A673 (cell line): ENCODE data around the gene CLSTN2.

Experiments
- EZH2 ChIP-seq: fragments of 200-600 bp; sonication (generic); IDR thresholded peaks from 2 replicates; pipeline ENCODE4 v1.6.1; 2017; ENCODE audit warnings: borderline replicate concordance, low read depth, mild to moderate bottlenecking, mixed read lengths, antibody characterized with exemption, low read length; ENCODE audit not compliant: poor library complexity, severe bottlenecking
- TF ChIP-seq, protein P1 (sequence below): fragments of 300-800, 200-600 bp; sonication (generic); conservative IDR thresholded peaks from 2 replicates; pipeline ENCODE4 v1.5.1; 2017; ENCODE audit warnings: low read depth, mild to moderate bottlenecking, antibody characterized with exemption, low read length, moderate library complexity, mixed read lengths

- TF ChIP-seq, protein P1, sequence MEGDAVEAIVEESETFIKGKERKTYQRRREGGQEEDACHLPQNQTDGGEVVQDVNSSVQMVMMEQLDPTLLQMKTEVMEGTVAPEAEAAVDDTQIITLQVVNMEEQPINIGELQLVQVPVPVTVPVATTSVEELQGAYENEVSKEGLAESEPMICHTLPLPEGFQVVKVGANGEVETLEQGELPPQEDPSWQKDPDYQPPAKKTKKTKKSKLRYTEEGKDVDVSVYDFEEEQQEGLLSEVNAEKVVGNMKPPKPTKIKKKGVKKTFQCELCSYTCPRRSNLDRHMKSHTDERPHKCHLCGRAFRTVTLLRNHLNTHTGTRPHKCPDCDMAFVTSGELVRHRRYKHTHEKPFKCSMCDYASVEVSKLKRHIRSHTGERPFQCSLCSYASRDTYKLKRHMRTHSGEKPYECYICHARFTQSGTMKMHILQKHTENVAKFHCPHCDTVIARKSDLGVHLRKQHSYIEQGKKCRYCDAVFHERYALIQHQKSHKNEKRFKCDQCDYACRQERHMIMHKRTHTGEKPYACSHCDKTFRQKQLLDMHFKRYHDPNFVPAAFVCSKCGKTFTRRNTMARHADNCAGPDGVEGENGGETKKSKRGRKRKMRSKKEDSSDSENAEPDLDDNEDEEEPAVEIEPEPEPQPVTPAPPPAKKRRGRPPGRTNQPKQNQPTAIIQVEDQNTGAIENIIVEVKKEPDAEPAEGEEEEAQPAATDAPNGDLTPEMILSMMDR: no peak
- no peak for TF ChIP-seq EZH2
Observed at GRCh38 chr3:140223631-140224030, 288.6 kb downstream of the CLSTN2 start.
